GM18870 (cell line): Measurements from ENCODE around the gene MERTK.
"Not testable (repeated sequence)": the region's sequence is repeated elsewhere in the genome, so short reads cannot be mapped to it uniquely, and the experiment has no call there.

Source experiments
- ATAC-seq: cut with Tn5 transposase; IDR thresholded peaks from one replicate; pipeline ENCODE4 v1.9.1; 2021; ENCODE audit warnings: moderate library complexity; ENCODE audit not compliant: unreplicated experiment

MERTK gene

GRCh38 chr2:112039556-112039955, 141.1 kb downstream of the MERTK start:
- ATAC-seq = not testable (repeated sequence)

- not testable (repeated sequence) for ATAC-seq
Observed at GRCh38 chr2:112040066-112040465, 141.7 kb downstream of the MERTK start.

GRCh38 chr2:112041460-112041859, 143.1 kb downstream of the MERTK start:
- ATAC-seq = not testable (repeated sequence)

- ATAC-seq = no peak
Observed at GRCh38 chr2:112045446-112046014, 147.1 kb downstream of the MERTK start.

- no peak for ATAC-seq
Observed at GRCh38 chr2:112046231-112046630, 147.8 kb downstream of the MERTK start.

GRCh38 chr2:112047537-112048235, 149.3 kb downstream of the MERTK start:
- no peak for ATAC-seq

GRCh38 chr2:112048236-112048592, 149.8 kb downstream of the MERTK start:
- no peak for ATAC-seq

- no peak for ATAC-seq
Observed at GRCh38 chr2:112048887-112049286, 150.5 kb downstream of the MERTK start.

GRCh38 chr2:112050316-112050715, 151.9 kb downstream of the MERTK start:
- no peak for ATAC-seq

- peak; percentile 54 for ATAC-seq
Observed at GRCh38 chr2:112053917-112054846, 155.8 kb downstream of the MERTK start.

GRCh38 chr2:112054847-112055729, 156.7 kb downstream of the MERTK start, which contains the start of gene TMEM87B:
Gene TMEM87B (plus strand): TSS chr2:112055269. CDS start chr2:112055592, 323 bp downstream.
- ATAC-seq = peak; percentile 50

- ATAC-seq = peak; percentile 19
Observed at GRCh38 chr2:112055730-112056625, 157.6 kb downstream of the MERTK start.

- ATAC-seq = no peak
Observed at GRCh38 chr2:112056626-112056987, 158.2 kb downstream of the MERTK start.

GRCh38 chr2:112059671-112060070, 161.3 kb downstream of the MERTK start:
- no peak for ATAC-seq

GRCh38 chr2:112061299-112061698, 162.9 kb downstream of the MERTK start:
- no peak for ATAC-seq

GRCh38 chr2:112061840-112062239, 163.4 kb downstream of the MERTK start:
- ATAC-seq = no peak

GRCh38 chr2:112062894-112063293, 164.5 kb downstream of the MERTK start:
- no peak for ATAC-seq

- no peak for ATAC-seq
Observed at GRCh38 chr2:112065486-112065885, 167.1 kb downstream of the MERTK start.

- no peak for ATAC-seq
Observed at GRCh38 chr2:112065966-112066365, 167.6 kb downstream of the MERTK start.

- ATAC-seq = not testable (repeated sequence)
Observed at GRCh38 chr2:112069794-112070193, 171.4 kb downstream of the MERTK start.
